ENCODE measurements around the gene MS4A6E.
"Not testable (repeated sequence)": the region's sequence is repeated elsewhere in the genome, so short reads cannot be mapped to it uniquely, and the experiment has no call there.

Gene MS4A6E

GRCh38 chr11:60326955-60327354 lies at the start of gene MS4A6E:
TSS of gene MS4A6E (plus strand) at chr11:60327255. CDS start at chr11:60334896, 7,641 bp downstream.
- no peak for DNase-seq (ENCODE audit: low read depth in 2 of 2, low spot score in 1 of 2)

DNA sequence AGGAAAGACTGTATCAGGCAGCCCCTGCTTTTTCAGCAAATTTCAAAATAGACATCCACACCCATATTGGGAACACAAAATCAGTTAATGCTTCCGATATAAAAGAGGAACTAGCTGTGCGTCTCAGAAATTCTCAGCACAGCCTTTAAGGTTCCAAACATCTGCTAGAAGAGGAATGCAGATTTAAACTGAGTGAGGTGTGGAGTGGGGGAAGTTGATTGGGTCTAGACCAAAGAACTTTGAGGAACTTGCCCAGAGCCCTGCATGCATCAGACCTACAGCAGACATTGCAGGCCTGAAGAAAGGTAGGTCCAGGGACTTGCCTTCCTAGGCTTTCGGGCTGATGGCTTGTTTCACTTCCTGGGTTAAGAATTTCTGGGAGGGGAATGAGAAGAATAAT lies 46.6 kb upstream of the MS4A6E start, which contains the start of gene MS4A4A:
MS4A4A (plus strand) TSS at position 255 of the 400 bp plus-strand sequence; CDS start at position 265, 10 bp downstream.
- DNase-seq (ENCODE audit: low read depth in 2 of 2, low spot score in 1 of 2): no peak

DNA sequence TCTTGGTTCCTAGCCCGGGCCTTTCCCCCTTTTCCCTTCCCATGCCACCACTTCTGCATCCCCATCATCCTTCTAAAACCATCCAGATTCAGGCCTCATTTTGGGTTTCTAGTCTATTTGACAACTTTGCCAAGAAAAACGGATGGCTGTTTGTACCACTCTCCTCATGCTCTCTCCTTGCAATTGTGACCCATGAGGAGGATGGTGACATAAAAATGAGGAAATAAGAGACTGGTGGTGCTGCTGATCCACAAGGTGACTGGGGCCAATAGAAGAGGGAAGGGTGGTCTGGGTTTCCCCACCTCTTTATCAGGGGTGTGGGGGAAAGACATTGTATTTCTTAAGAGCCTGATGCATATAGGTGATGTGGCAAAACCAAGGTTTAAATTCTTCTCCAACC lies 45.6 kb upstream of the MS4A6E start:
- DNase-seq (ENCODE audit: low read depth in 2 of 2, low spot score in 1 of 2): no peak

- DNase-seq (ENCODE audit: low read depth in 2 of 2, low spot score in 1 of 2): no peak
Measured at GRCh38 chr11:60282286-60282685, 44.8 kb upstream of the MS4A6E start.

DNA sequence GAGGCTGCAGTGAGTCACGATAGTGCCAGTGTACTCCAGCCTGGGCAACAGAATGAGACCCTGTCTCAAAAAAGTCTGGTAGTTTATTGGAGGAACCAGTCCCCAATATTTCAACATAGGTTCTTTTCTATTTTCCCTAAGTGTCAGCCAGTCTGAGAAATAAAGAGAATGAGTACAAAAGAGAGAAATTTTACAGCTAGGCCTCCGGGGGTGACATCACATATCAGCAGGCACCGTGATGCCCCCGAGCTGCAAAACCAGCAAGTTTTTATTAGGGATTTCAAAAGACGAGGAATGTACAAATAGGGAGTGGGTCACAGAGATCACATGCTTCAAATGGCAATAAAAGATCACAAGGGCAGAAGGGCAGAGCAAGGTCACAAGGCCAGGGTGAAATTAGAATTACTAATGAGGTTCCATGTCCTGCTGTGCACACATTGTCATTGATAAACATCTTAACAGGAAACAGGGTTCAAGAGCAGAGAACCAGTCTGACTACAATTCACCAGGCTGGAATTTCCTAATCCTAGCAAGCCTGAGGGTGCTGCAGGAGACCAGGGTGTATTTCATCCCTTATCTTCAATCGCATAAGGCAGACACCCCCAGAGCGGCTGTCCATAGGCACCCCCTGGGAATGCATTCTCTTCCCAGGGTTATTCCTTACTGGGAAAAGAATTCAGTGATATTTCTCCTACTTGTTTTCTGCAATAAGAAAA lies 41.5 kb upstream of the MS4A6E start:
- not testable (repeated sequence) for DNase-seq (ENCODE audit: low read depth in 2 of 2, low spot score in 1 of 2)

DNA sequence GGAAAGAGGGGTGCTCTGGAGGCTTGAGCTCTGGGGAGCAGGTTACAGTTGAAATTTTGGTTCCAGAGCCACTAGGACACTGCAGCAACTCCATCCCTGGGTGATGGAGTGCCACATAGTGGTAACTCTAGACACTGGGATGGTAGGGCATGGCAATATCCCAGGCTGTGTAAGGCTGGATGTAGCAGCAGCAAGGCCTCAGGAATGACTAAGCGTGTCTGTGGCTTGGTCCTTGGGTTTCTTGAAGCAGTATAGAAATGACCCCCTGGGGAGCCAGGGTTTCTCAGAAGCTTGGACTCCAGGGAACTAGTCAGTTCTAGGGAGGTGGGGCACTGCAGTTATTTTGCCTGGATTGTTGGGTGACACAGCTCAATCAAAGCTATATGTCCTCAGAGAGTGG lies 38.5 kb upstream of the MS4A6E start:
- DNase-seq (ENCODE audit: low read depth in 2 of 2, low spot score in 1 of 2): no peak

GRCh38 chr11:60292145-60292544 lies 34.9 kb upstream of the MS4A6E start:
- DNase-seq (ENCODE audit: low read depth in 2 of 2, low spot score in 1 of 2): no peak

- no peak for DNase-seq (ENCODE audit: low read depth in 2 of 2, low spot score in 1 of 2)
Measured at GRCh38 chr11:60301178-60301577, 25.9 kb upstream of the MS4A6E start.

GRCh38 chr11:60301884-60302283 lies 25.2 kb upstream of the MS4A6E start:
- DNase-seq (ENCODE audit: low read depth in 2 of 2, low spot score in 1 of 2): not testable (repeated sequence)

GRCh38 chr11:60303661-60304060 lies 23.4 kb upstream of the MS4A6E start:
- DNase-seq (ENCODE audit: low read depth in 2 of 2, low spot score in 1 of 2): no peak

GRCh38 chr11:60305906-60306619 lies 21.0 kb upstream of the MS4A6E start:
- no peak for DNase-seq (ENCODE audit: low read depth in 2 of 2, low spot score in 1 of 2)

DNA sequence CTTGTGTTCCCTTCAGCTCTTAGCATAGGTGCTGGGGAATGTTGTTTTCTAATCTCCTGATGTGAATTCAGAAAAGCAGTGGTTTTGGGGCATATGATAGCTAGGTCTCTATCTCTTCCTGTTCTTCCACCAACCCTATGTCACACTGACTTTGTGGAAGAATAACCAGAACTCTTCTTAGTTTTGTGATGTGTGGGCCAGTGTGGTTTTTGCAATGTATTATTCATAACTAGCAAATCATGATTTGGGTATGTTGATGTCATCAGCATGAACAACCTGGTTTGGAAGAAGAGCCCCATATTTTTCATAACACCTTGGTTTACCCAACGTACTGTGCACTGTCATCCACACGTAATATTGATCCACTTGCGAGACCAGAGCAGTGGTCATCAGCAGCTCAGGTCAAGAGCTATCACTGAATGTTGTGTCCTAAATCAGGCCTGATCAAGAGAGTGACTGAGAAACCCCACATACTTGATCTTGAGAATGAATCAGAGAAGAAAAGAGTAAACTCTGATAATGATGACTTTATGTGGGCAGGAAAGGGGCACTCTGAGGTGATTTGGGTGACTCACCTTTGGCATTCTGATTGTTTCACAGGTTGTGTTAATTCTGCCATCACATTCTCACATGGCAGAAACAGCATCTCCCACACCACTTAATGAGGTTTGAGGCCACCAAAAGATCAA lies 19.4 kb upstream of the MS4A6E start:
- DNase-seq (ENCODE audit: low read depth in 2 of 2, low spot score in 1 of 2): no peak

DNA sequence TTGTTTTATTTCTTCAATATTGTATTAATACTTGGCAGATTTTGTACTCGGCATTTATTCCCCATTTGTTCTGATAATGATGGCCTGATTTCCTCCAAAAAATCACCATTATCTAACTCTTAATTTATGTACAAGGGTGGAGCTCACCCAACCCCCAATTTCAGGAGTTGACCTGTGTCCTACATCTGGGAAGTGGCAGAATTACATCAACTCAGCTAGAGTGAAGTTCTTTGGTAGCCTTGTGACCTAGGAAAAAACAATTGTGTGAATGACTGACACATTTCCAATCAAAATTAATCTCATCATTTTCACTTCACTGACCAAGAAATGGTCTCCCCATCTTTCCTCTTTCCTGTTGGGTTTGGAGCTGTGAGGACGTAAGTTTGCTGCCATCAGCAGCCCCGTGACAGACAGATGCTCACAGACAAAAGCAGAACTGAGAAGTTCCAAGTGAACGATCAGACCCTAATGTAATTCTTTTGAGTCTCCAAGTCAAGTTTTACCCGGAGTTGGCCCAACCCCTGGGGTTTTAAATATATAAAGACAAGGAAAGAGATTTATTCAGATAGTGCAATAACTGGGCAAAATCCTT lies 16.6 kb upstream of the MS4A6E start:
- DNase-seq (ENCODE audit: low read depth in 2 of 2, low spot score in 1 of 2): no peak

DNA sequence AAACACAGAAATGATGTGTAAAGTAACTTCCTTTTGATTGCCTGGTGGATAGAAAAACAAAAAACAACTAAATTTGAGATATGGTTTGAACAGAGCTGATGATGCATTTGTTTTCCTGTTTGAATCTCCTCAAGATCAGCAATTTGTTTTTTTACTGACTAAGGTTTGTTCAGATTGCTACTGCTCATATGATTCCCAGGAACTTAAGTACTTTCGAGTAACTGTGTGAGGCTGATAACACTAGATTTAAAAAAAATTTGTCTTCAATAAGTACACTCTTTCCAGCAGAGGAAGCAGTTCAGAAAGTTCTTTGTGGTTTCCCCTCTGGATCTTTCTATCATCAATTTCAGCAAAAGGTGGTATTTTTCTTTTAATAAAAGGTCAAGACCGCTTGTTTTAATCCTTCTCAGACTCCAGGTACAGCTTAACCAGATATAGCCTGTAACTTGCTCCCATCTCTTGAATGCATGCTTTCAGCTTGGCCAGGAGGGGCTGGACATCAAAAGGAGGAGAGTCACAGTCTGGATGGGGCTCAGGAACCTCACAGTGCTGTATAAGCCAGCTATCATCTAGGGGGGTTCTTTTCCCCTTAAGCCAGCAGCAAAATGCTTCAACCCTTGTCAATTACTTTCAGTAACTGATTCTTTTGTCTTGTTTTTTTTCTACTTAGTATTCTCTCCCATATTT lies 12.3 kb upstream of the MS4A6E start:
- no peak for DNase-seq (ENCODE audit: low read depth in 2 of 2, low spot score in 1 of 2)

- no peak for DNase-seq (ENCODE audit: low read depth in 2 of 2, low spot score in 1 of 2)
Measured at GRCh38 chr11:60315871-60316270, 11.2 kb upstream of the MS4A6E start.

DNA sequence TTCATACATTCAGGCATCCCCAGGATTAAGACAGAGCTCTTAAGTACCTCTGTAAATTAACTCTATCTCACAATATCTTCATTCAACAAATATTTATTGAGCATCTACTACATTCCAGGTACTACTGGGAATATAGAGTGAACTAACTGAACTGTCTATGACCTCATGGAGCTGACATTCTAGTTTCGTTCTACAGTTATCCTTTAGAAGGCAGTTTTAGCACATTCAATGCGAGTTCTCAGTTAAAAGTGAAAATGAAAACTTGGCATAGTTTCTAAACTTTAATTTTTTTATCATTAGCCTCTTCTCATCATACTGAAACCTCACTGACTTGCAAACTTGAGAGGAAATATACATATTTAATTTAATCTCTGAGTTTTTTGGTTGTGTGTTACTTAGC lies 10.7 kb upstream of the MS4A6E start:
- no peak for DNase-seq (ENCODE audit: low read depth in 2 of 2, low spot score in 1 of 2)

GRCh38 chr11:60318726-60319125 lies 8.3 kb upstream of the MS4A6E start:
- DNase-seq (ENCODE audit: low read depth in 2 of 2, low spot score in 1 of 2): no peak

- no peak for DNase-seq (ENCODE audit: low read depth in 2 of 2, low spot score in 1 of 2)
Measured at GRCh38 chr11:60321051-60321450, 6.0 kb upstream of the MS4A6E start.

DNA sequence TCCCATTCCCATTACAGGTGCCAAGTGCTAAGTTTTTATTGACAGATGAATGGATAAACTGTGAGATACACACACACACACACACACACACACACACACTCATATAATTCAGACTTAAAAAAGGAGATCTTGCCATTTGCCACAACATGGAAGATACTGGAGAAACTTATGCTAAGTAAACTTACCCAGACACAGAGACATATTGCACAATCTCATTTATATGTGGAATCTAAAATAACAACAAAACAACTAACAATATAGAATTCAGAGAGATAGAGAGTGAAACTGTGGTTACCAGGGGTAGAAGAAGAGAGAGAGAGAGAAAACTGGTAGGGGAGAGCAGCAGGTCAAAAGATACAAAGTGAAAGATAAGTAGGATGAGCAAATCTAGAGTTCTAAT lies 1.4 kb downstream of the MS4A6E start:
- DNase-seq (ENCODE audit: low read depth in 2 of 2, low spot score in 1 of 2): no peak

- DNase-seq (ENCODE audit: low read depth in 2 of 2, low spot score in 1 of 2): no peak
Measured at GRCh38 chr11:60332846-60333245, 5.8 kb downstream of the MS4A6E start.

- peak in 1 of 2 donors; percentile 49 for DNase-seq (ENCODE audit: low read depth in 2 of 2, low spot score in 1 of 2)
Measured at GRCh38 chr11:60334005-60334620, 7.1 kb downstream of the MS4A6E start.

Measured in stimulated activated CD8-positive, alpha-beta memory T cell treated with anti-CD3 and anti-CD28 coated beads, Interleukin-4, amount 100 ng/mL, for 4 hours (primary cell).